ENCODE data around the gene ADAMTSL1.

Gene ADAMTSL1, protein sequence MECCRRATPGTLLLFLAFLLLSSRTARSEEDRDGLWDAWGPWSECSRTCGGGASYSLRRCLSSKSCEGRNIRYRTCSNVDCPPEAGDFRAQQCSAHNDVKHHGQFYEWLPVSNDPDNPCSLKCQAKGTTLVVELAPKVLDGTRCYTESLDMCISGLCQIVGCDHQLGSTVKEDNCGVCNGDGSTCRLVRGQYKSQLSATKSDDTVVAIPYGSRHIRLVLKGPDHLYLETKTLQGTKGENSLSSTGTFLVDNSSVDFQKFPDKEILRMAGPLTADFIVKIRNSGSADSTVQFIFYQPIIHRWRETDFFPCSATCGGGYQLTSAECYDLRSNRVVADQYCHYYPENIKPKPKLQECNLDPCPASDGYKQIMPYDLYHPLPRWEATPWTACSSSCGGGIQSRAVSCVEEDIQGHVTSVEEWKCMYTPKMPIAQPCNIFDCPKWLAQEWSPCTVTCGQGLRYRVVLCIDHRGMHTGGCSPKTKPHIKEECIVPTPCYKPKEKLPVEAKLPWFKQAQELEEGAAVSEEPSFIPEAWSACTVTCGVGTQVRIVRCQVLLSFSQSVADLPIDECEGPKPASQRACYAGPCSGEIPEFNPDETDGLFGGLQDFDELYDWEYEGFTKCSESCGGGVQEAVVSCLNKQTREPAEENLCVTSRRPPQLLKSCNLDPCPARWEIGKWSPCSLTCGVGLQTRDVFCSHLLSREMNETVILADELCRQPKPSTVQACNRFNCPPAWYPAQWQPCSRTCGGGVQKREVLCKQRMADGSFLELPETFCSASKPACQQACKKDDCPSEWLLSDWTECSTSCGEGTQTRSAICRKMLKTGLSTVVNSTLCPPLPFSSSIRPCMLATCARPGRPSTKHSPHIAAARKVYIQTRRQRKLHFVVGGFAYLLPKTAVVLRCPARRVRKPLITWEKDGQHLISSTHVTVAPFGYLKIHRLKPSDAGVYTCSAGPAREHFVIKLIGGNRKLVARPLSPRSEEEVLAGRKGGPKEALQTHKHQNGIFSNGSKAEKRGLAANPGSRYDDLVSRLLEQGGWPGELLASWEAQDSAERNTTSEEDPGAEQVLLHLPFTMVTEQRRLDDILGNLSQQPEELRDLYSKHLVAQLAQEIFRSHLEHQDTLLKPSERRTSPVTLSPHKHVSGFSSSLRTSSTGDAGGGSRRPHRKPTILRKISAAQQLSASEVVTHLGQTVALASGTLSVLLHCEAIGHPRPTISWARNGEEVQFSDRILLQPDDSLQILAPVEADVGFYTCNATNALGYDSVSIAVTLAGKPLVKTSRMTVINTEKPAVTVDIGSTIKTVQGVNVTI (N-terminal part only)

DNA sequence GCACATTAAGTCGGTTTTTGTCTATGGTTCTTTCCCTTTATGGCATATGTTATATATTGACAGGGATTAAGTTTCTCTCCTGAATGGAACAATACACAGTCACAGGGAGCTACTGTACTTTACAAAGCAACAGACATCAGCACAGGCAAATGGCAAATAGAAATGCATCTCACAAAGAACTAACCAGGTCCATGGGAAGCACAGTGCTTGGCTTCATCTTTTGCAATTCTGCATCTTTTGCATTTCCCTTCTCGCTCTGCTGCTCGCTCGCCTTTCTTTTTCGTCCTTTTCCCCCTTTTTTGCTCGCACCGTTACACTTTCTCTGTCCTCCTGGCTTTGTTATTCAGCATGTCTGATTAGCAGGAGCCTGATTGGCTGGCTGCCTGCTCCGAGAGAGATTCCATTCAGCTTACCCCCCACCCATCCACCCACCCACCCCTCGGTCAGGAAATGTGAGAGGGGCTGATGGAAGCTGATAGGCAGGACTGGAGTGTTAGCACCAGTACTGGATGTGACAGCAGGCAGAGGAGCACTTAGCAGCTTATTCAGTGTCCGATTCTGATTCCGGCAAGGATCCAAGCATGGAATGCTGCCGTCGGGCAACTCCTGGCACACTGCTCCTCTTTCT, at the start of gene ADAMTSL1:
ADAMTSL1 (plus strand) TSS at position 502 of the 628 bp plus-strand sequence; CDS start at position 582, 80 bp downstream.
- DNase-seq (ENCODE audit: low read depth in 2 of 2): no peak

DNA sequence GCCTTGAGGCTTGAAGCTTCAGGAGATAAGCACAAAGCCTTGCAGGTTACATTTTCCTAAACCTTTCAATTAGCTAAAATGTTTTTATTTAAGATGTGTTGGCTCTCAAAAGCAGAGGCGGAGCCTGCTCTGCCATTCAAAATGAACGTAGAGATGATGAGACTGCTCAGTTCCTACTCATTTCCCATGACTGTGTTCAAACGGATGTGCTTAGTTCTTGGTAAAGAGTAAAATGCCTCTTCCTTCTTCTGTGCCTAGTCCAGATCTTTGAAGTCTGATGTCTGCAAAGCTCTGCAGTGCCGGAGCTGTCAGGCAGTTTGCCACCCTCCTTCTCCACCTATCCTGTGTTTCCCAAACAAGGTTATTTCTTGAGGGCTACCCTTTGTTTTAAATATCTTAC, 46.3 kb upstream of the ADAMTSL1 start:
- DNase-seq (ENCODE audit: low read depth in 2 of 2): no peak

DNA sequence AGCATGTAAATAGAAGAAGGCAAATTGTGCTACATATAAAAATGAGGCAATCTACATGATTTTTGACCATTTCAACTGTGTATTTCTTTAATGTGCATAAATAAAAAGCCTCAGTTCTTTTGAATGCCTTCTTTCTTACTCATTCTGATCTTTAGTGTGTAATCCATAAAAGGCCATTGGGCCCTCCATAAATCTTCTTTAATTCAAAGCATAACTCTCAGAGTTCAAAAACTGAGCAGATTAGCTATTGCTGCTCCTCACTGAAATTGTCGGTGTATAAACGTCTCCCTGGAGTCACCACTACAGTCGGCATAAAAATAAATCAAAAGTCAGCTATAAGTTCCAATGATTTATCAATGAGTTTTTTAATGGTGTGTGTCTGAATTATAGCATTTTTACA, 45.3 kb upstream of the ADAMTSL1 start:
- no peak for DNase-seq (ENCODE audit: low read depth in 2 of 2)

DNA sequence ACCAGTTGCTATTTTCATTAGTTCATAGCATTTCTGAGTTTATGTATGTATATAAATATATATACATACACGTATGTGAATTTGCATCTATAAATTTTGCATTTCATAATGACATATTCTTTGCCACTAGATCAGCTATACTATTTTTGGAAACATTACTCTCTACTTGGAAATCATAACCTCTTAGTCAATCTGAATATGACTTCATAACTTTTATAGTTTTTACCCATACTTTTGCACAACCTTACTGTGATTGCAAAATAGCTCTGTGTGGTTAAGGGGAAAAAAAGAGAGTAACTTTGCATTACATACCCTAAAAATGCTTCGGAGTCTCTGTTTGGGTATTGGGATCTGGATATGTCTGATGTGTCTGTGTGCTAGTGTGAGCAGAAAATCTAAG, 44.9 kb upstream of the ADAMTSL1 start:
- DNase-seq (ENCODE audit: low read depth in 2 of 2): no peak

DNA sequence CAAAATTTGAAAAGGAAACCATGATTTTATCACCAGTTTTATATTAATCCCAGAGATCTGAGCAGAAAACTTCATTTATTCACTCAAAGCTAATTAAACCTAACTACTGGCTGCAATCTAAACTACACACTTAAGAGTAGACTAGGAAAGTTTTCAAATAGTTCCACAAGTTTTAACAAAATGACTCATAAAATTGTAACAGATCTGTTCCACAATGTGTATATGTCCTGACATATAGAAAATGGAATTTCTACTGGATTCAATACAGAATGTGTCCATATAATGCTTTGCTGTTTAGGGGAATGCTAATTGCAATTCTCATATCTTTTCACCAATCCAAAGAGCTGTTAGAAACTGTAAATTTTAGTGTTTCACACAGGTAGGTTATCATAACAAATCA, 40.3 kb upstream of the ADAMTSL1 start:
- no peak for DNase-seq (ENCODE audit: low read depth in 2 of 2)

DNA sequence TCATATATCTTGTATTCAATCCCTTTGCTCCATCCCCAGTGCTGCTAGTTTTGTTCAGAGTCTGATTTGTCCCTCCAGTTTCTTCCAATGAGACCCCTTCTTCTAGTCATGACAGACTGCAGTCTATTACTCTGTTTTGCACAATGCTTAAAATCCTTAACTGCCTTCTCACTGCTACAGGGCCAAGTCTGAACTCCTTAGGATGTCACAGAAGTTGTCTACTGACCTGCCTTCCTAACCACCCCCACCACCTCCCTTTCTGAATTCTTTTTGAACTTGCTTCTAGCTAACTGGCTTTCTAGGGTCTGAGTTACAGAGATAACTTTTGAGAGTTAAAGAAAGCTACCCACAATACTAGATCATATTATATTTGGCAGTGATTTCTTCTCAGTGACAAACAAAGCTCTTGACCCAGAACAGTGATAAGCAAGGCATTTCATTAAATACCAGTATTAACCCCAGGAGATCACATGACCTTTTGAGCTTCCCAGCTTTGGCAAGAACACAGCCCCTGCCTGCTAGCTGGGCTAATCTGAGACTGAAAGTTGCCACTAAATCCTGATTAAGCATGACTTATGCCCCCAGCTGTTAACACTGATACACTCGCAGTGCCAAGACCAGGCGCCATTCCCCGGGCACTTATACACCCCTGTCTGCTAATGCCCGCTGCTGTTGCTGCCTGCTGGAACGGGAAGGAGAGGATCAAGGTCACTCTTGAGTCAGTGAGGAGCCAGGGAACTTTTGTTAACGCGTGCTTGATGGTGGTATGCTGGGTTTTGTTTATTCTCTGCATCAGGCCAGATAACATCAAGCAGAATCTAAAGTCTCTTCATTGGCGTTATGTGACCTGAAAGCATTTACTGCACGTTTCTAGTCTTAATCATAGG, 36.4 kb upstream of the ADAMTSL1 start:
- DNase-seq (ENCODE audit: low read depth in 2 of 2): no peak

DNA sequence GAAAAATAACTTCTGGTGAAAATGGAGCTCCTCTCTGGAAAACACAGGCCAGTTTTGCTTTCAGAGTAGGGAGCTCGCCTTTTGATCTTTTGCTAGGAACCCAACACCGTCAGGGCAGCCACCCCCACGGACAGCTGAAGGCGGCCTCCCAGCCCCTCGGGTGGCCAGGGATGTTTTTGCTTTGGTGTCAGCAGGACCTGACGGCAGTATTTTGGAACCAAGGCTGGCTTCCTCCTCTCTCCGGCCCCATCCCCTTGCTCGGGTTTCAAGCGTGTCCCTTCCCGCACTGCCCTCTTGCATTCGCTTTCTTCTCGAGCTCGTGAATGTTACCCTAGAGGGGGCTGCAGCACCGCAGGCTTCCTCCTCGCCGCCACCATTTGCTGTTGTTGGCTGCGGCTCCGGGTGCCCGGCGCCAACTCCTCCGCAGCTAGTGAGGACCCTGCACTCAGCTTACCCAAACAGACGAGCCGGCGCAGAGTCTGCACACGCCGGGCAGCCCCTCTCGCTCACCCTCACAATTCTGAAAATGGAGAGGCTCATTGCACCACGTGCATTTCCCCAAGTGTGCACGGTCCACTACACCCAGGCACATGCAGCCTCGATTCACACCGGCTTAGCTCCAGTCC, 35.5 kb upstream of the ADAMTSL1 start:
- DNase-seq (ENCODE audit: low read depth in 2 of 2): no peak

DNA sequence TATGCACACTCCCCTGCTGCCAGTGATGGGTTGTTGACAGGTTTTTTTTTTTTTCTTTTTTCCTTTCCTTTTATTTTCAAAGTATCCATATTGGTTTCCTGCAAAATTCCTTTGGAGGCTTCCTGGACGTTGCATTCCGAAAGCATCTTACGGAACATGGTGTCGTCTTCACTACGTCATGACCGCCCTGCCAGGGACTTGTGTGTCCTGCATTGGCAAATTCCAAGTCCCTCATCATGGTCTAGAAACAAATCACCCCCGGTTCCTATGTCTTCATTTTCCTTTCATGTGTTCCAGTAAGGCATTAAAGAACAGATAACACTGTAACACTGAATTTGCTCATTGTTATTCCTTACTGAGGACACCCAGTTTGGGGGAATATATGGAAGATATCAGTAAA, 35.0 kb upstream of the ADAMTSL1 start:
- no peak for DNase-seq (ENCODE audit: low read depth in 2 of 2)

DNA sequence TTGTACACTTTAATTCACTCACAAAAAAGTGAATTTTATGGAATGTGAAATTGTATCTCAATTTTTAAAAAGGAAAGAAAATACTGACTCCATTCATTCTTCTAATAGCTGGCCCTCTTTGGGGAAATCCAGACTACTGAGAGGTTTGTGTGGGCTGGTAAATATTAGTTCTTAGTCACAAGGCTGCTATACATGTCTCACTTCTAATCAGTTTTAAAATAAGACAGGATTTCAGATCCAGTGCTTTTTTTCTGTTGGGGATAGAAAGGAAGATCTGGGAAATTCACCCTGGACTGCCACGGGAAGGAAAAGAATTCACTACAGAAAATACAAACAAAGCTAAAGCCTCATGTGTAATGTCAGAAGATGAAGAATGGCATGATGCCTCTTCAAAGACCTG, 32.7 kb upstream of the ADAMTSL1 start:
- DNase-seq (ENCODE audit: low read depth in 2 of 2): no peak

DNA sequence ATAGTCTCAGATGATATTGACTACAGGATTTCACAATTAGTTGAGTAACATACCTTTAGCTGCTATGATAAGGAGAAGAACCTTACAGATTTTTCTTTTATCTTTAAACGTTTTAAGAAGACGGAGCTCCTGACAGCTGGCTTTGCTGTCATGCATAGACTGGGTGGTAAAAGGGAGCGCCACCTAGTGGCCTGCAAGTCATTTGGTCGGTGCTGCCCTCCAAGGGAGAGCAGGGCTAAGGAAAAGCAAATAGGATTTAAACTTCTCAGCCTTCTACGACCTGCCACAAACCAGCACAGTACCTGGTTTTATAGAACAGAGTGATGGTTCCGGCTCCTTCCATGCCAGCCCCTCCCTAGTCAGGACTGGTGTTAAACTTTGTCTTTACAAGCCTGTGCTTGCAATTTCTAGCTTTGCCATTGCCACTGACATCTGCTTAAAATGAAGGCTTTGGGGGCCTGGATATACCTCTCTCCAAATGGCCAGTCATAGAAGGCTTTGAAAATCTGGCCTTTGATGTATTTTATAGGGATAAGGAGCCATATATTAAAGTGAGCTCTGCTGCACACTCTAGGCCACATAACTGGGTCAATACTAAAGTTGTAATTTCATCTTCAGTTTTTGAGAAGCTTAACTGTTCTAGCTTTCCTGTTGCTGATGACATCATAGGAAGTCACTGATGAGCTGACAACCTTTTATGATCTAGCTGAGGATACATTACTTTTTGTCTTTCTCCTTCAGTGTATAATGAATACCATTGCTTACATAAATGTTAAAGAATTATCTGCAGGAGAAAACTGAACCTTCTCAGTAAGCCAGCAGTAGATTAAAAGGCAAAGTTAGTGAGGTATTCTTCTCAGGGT, 31.1 kb upstream of the ADAMTSL1 start:
- peak; percentile 3 to 21 for DNase-seq (ENCODE audit: low read depth in 2 of 2)

DNA sequence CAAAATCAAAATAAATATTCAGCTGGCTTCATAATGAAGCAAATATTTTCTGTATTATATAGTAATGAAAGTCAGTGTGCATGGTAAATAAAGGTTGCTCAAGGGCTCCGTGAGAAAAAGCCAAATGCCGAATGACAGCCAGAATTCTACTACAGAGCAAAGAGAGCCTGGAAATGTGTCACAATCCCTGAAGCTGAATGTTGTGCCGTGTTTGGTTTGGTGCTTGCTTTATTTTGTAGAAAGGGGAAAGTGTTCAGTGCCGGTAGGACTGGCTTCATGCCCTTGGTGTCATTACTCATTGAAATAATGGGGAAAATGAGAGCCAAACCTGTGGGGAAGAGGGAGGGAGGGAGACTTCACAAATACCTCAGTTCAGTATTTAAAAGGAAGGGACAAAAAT, 26.8 kb upstream of the ADAMTSL1 start:
- no peak for DNase-seq (ENCODE audit: low read depth in 2 of 2)

DNA sequence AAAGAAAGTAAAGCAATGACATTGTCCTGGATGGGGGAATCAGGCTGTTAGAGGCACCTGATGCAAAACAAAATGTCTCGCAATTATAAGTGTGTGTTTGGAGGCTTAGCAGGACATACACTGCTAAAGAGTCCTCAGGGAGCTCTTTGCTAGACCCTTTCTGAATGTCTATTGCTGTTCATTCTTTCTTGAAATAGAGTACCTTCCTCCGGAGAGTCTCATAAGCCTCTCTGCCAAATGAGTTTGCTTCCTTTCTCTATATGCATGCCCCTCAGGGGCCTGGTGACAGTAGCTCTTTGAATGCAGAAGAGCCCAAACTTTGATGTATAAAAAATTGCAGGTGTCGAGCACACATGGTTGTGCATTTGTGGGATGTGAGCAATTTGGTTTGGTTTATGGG, 26.4 kb upstream of the ADAMTSL1 start:
- no peak for DNase-seq (ENCODE audit: low read depth in 2 of 2)

DNA sequence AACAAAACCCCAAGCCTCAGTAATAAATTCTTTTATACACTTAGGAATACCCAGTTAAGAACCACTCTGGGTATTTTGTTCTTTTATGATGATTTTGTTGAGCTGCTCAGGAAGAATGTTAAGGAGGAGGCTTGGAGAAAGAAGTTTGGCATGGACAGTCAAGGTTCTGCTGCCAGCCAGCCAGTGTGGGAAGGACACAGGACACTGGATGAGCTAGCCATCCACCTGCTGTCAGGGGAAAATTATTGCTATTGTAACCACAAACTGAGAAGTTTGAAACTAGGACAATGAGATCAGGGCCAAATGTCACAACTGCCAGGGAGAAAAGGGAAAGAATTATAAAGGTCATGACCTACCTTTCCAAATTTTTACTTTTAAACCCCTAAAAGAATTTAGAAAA, 25.9 kb upstream of the ADAMTSL1 start:
- DNase-seq (ENCODE audit: low read depth in 2 of 2): no peak

DNA sequence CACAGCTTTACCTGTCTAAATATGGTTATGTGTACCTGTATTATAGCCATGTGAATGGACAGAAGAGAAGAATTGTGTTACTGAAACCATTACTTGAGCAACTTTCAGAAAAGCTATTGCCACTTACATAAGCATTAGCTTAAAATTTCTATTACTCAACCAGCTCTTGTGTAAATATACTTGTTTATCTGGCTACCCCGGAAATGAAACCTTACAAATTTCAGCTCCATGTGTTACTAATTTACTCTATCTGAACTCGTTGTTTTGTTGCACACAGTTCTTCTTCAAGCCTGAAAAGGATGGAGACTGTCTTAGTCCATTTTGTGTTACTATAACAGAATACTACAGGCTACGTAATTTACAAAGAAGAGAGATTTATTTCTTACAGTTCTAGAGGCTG, 22.5 kb upstream of the ADAMTSL1 start:
- DNase-seq (ENCODE audit: low read depth in 2 of 2): no peak

DNA sequence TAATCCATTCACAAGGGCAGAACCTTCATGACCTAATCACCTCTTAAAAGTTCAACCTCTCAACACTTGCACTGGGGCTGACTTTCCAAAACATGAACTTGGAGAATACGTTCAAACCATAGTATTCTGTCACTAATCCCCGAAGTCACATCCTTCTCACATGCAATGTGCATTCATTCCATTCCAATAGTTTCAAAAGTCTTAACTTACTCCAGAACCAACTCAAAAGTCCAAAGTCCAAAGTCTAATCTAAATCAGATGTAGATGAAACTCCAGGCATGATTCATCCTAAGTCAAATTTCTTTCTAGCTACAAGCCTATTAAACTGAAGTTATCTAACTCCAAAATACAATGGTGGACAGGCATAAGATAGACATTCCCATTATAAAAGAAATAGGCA, 21.7 kb upstream of the ADAMTSL1 start:
- DNase-seq (ENCODE audit: low read depth in 2 of 2): no peak

DNA sequence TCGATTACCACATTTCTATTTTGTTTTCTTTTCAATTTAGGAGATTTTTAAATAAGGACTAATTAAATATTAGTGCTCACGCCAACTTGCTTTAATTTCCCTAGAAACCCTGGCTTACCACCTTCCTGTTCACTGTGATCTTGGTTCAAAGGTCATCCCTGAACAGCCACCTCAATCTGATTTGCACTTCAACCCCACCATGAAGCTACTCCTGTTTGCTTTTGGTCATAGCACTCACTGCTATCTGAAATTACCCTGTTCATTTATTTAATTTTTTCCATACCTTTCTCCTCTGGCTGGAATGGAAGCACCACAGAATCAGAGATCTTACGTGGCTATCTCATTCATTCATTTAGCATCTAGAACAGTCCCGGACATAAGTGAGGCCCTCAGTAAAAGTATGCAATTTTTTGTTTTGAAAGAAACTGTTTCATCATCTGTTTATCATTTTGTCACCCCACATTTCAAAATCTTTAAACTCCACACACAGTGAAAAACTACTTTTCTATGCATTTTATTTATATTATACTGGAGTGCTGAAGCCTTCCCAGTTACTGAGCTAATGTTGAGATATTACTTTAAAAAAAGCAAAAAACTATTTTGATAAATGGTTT, 17.2 kb upstream of the ADAMTSL1 start:
- no peak for DNase-seq (ENCODE audit: low read depth in 2 of 2)

DNA sequence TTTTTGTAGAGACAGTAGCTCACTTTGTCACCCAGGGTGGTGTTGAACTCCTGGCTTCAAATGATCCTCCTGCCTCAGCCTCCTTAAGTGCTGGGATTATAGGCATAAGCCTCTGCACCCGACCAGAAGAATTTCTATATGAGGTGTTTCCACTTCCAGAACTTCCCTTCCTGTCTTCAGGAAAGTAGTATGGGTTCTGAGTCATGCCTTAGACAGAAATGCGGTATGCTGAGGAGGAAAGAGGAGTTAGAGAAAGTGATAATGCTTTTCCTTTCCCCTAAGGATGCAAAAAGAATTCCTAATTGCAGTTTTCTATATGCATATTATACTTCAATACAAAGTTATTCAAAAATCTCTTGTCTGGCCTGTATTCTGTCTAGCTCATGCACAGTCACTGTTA, 16.4 kb upstream of the ADAMTSL1 start:
- DNase-seq (ENCODE audit: low read depth in 2 of 2): no peak

DNA sequence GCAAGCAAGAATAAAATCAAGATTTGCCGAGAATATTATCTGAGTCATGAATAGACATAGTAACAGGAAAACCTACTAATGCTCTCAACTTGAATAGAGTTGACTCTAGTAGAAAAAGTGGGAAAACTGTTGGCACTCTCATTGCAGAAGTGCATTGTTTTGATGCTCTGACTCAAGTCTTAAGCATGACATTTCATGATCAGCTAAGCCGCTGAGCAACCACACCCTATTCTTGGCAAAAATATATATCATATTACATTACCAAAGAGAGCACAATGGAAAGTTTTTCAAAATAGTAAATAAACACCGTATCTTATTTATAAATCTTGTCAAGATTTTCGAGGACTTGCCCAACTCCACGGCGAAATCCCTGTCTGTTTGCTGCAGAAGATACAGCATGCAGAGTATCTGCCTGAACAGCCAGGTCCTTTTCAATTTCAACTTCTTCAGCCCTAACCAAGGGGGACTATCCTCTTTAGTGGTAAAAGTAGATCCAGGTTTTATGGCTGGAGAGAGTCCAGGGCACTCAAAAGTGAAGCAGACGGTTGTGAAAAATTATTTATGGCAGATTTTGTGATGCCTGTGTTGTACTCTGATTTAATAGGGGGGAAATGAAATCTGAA, 13.9 kb upstream of the ADAMTSL1 start:
- no peak for DNase-seq (ENCODE audit: low read depth in 2 of 2)
